ENCODE data around the gene DNASE2B.

Gene DNASE2B

DNA sequence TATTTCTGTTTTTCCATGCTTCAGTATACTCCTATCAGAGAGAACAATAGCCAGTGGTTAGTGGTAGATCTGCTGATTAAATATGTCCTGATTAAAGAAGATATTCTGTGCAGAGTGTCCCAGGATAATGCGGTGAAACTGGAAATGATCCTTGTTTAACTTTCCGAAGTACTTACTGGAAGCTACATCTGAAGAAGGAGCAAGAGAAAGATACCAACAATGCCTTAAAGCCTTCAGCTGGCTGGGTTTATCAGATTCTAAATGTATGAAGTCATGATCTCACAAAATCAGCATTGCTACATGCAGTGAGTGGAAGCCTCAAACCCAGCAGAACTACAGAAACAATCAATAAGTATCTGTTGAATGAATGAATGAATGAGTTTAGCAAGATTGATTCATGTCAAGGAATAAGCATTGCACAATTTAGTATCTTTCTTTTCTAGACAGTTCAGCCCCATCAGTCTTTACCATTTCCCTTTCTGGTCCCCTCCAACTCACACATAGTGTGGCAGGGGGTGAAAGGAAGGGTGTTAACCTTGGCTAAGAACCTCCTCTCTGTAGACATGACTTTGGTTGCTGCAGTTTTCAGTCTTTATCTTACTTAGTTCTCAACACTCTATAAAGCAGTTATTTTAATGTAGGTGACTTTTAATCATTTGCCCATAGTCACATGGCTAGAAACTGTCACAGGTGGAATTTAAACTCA, 24.7 kb upstream of the DNASE2B start:
- FAIRE-seq: no peak

DNA sequence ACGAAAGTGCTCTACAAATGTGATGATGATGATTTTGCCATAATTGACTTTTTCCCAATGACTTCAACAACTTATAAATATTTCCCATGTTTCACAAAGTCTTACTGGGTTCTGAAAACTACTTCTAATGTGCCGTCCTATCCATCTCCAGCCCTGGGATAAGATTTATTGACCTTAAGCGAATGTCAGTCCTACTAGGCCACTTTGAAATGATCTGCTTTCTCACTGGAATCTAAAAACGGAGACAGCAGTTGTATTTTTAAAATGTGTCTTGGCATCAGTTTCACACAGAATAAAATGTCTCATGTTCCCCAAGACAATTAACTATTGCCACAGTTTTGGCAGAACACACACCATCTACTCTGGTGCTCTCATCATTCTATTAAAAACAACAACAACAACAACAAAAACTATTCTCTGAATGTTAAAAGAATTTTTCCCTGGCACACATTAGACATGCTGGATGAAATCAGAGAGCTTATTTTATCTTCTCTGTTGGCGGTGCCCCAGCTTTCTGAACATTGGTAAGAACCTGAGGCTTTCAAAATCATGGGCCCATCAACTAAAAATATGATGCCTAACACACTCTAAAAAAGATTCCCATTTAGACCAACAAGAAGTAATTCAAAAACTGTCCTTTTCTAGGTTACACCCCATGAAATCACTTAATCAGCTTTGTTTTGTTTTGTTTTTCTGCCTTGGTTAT, 23.1 kb upstream of the DNASE2B start:
- DNase-seq (ENCODE audit: low spot score) (no peak), FAIRE-seq (no peak)

More for the DNA sequence above, 24.7 kb upstream of the DNASE2B start:
- no peak for DNase-seq (ENCODE audit: low spot score)

DNA sequence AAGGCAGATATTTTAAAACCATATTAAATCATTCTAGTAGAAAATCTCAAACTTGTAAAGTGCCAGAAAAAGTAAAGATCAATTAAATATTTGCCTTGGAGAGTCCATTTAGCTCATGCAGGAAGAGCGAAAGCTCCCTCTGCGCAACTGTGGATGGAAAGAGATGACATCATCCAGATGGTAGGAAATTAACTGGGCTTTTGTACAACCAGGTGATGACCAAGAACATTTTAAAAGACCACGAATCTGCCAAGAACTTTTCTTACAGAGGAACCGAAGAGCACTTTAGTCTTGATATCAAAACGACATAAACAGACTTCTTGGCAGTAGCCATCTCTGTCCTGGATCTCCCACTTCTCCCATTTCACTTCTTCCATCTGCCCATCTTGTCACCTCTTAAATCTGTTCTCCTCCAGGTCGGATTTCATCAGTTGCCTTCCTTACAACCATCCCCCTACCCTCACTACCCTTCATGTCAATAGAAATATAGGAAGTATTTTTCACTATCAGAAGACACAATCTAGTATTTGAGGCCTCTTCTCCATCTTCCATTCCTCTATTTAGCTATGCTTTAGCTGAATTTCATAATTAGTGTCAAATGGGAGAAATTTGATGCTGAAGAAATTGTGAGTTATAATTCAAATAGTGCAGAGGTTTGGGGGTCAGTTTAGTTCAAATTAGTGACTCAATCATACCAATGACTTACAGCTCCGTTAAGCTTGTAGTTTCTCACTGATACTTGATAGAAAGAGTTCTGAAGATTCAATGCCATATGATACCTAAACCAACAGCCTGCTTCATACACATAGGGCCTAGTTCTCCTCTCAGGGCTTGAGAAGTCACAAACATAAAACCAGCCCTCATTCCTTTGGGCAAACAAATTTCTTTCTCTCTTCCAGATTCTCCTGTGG, 22.0 kb upstream of the DNASE2B start:
- DNase-seq (ENCODE audit: low spot score): no peak
- no peak for FAIRE-seq

DNA sequence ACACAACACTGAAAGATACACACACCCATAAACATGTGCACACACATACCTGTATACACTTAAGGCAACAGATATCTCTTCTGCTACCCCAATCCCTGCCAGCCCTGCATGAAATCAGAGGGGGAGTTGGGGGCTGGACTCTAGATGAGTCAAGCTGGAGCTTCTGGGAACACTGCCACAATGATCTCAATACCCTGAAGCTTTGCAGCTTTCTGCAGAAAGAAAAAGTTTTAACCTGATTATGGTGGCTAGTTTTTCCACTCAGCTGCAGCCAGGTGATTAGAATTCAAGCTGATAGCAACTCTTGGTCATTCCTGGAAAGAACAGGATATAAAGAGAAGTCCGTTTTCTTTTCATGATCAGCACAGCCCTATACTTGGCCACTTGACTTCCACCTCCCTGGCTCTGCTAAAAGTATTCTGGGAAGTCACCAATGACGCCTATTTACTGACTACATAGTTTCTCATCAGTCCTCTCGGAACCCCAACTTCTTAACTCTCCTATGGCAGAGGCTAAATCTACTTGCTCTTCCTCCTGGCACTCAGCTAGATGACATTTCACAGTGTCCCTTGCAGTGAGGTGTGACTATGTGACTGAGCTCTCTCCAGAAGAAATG, 20.7 kb upstream of the DNASE2B start:
- DNase-seq (ENCODE audit: low spot score): no peak
- no peak for FAIRE-seq

DNA sequence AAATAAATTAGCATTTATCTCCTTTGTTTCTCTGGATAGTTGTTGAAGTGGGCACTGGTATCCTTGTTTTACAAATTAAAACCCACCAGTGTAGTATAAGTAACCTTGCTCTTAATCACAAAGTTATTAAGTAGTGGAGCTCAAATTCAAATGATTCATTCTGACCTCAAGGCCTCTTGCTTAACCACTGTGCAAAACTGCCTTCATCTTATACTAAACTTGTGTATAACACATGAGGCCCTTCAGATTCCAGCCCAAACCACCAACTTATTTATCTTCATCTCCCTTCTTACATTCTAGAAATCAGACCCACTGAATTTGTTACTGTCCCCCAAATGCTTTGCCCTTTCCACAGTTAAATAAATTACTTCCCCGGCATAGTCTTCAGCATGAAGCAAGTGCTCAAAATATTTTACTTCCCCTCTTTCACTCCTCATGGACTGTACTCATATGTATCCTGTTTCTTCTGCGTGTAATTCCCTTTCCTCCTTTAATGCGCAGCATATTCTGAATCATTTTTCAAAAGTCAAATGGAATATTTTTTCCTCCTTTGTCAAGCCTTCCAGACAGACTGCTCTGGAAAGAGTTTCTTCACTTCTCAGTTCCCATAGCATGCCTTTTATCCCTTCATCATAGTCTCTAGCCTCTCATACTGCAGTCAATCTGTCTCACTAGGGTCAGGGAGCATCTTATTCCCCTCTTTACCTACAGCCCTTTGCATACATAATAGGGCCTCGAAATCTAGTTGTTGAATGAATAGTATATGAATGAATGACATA, 19.0 kb upstream of the DNASE2B start:
- DNase-seq (ENCODE audit: low spot score) (no peak), FAIRE-seq (no peak)

DNA sequence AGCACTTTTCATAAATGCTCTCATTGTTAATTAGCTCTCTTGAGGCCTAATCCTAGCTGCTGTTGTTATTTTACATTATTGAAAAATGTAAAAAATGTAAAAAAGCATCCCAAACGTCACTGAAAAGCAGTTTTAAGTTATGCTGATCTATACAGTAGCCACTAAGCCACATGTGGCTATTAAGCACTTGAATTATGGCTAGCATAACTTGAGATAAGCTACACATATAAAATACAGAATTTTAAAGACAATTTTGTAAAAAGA, 18.4 kb upstream of the DNASE2B start:
- DNase-seq (ENCODE audit: low spot score): no peak
- FAIRE-seq: no peak

DNA sequence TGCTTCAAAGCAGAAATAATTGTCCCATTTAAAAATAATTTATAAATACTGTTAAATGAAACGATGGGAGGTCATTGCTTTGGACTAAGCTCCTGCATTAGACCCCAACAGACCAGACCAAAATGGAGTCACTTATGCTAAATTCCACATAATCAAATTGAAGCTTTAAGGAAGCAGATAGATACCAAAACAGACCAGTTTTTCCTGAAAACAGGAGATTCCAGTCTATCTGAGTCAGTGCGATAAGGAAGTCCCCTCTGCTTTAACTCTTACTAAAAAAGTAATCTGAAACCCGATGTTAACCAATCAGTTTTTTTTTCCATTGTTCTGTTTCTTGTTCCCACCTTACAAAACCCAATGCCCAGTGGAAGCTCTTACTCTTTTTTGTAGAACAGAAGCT, 16.2 kb upstream of the DNASE2B start:
- DNase-seq (ENCODE audit: low spot score): no peak
- no peak for FAIRE-seq

DNA sequence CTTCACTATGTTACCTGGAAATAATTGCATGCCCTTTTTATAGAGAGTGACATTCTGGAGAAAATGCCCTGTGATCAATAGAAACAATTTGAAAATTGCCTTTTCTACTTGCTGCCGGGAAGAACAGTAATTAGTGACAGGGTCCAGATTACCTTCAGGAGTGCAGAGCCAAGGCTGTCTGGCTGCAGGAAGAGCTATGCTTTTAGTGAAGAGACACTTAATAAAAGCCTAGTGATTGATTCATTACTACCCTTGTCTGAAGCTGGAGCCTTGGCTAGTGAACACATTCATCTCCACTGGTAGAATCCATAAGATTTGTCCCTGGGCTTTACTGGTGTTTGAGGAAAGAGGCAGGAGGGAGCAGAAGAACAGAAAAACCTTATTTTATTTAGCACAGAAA, 12.9 kb upstream of the DNASE2B start:
- DNase-seq (ENCODE audit: low spot score): no peak
- FAIRE-seq: no peak

DNA sequence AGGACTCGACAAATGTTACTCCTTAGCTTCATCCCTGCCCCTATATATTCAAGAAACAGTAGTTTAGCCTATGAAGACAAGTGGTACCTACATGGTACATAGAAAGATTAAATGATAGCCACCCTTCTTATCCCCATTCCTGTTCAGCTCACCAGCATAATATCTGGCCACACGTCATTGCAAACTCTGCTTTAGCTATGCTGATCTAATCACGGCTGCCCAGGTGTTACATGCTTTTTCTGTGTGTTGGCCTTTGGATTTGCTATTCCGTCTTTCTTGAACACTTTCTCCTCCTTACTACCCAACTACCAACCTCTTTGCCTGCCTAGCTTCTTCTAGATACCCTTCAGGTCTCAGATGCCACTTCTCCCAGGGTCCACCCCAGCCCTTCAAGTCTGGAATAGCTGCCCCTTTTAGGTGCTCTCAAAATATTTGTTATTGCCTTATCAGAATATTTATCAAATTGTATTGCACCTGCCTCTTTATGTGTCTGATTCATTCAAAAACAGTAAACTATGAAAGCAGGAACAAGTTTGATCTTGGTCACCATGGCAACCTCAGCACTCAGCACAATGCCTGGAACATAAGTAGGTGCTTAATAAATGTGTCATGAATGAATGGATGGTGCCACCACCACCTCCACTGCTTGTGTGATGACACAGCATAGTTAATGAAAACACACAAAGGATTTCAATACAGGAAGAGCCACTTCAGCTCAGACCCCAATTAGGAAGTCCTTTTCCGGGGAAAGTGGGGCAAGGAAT, 11.4 kb upstream of the DNASE2B start:
- no peak for FAIRE-seq
- no peak for DNase-seq (ENCODE audit: low spot score)

DNA sequence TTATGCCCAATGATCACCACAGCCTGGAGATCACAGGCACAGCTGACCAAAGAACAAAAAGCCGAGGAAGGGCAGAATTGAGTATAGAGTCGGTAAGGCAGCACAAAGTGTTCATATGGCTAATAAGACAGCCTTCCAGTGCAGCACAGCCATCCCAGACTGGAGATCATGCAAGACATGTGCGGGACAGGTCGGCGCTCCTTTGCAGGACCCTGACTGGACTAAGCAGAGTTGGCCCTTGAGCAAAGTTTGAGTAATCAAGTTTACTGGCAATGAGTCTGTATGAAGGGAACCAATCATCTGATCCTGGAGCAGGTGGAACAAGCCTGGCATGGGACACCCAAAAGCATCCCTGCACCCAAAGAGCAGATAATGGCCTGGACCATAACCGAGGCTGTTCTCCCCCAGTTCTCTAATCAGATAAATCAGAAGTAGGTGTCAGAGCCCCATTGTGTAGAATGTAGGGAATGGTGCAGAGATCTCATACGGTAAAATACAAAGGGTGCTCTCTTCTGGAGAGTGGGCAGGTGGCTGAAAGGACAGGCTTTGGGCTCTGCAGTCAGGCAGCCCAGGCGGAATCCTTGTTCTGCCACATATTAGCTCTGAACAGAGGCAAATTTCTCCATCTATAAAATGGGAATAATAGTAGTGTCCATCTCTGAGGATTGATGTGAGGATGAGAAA, 10.7 kb upstream of the DNASE2B start:
- no peak for FAIRE-seq
- no peak for DNase-seq (ENCODE audit: low spot score)

DNA sequence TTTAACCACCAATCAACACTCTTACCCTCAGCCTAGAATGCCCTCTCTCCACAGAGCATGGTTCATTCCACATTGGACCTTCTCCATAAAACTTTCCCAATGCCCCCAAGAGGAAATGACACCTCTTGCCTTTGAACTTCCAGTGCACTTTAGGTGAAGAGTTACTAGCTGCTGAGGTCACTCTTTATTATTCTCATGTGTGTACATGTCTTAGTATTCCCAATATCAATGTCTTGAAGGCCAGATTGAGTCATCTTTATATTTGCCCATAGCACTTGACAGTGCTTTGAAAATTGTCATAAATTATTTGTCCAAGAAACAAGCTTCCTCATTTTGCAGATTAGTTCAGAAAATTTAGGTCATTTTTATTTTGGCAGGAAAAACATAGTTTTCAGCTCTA, 8.1 kb upstream of the DNASE2B start:
- DNase-seq (ENCODE audit: low spot score) (no peak), FAIRE-seq (no peak)

DNA sequence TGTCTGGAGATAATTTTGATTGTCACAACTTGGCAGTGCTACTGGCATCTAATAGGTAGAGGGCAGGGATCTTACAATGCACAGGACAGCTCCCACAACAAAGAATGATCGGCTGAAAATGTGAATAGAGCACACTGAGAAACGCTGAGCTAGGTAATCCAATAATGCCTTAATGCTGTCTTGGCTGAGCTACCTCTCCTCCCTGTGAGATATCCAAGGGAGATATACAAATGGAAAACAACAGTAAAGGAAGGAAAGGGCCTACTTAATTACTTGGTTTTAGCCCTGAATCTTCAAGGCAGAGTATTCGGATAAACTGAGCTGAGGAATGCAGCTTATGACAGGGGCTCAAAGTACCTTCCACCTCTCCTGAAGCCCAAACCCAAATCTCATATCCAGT, 2.9 kb downstream of the DNASE2B start:
- FAIRE-seq: no peak
- DNase-seq (ENCODE audit: low spot score): no peak

DNA sequence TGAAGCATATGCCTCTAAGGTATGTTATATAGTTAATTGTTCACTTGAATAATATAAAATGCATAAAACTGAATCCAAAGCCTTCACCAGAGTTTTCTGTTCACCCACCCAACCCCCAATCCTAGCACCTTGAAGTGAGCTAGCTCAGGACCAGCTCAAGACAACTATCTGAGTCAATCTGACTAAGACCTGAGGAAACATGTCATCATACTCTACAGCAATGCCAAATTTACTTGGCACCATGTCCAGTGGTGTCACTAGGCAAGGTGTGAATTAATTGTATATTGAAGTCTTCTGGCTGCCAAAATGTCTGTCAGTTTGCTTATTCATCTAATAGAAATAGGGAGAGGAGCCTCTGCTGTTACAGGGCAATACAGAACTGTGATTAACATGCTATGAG, 3.8 kb downstream of the DNASE2B start:
- DNase-seq (ENCODE audit: low spot score) (no peak), FAIRE-seq (no peak)

DNA sequence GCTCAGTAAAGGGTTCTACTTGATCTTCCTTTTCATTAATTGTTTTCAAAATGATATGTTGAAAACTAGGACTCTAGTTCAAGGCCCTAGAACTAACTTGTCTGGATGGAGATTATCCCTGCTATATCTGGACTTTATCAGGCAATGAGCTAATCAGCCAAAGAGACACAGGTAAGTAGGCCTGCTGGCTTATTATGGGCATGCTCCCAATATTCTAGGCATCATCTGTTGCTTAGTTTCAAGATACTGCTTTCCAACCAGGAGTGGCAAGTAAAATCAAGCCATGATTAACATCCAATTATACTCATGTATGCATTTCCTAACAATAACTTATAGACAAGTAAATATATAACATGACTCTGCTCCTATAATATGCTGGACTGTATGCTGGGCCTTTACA, 4.2 kb downstream of the DNASE2B start:
- DNase-seq (ENCODE audit: low spot score): no peak
- FAIRE-seq: no peak

DNA sequence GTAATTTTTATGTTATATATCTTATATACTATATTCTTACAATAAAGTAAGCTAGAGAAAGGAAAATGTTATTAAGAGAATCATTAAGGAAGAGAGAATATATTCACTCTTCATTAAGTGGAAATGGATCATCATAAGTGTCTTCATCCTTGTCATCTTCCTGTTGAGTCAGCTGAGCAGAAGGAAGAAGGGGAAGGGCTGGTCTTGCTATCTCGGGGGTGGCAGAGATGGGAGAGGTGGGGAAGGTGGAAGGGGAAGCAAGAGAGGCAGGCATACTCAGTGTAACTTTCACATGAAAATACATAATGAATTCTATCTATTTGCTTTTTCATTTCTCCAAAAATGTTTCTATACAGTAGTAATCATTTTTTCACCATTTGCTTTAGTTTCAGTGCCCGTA, 5.1 kb downstream of the DNASE2B start:
- no peak for DNase-seq (ENCODE audit: low spot score)
- FAIRE-seq: no peak

DNA sequence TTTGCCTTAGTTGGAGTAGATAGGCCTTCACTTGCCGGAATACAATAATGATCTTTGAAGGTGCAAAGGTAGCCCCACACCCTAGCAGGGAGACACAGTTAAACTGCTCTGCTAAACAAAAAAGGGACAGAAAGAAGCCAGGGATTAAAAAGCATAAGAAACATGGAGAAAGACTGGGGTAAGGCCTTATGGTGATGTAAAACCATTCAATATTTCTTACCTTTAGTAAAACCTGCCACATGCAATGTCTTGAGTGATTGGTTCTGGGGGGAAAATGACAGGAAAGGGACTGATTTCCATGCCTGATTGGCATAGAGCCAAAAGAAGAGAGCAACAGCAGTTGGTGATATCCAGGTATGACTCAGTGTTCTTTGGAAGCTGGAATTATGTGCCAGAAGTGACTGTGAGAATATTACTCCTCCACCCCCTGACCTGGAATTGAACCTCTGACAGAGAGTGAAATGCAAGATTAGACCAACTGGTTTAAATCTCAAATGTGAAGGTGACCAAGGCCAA, 8.1 kb downstream of the DNASE2B start:
- peak; percentile 31 for DNase-seq (ENCODE audit: low spot score)
- no peak for FAIRE-seq

DNA sequence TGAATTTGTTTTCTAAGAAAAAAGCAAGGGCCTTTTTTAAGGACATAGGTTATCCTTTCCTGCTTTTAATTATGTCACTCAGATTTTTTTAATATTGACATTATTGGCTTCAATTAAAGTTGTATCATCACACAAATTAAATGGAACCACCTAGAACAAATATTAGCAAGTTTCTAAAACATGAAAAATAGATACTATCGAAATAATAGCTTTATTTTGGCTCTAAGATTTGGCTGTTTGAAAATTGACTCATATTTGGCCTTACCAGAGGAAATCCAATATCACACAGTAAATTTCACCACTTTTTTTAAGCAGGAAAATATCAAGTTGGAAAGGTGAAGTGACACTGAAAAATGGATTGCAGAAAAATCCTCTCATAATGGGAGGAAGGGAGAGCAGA, 9.2 kb downstream of the DNASE2B start:
- DNase-seq (ENCODE audit: low spot score) (no peak), FAIRE-seq (no peak)

DNA sequence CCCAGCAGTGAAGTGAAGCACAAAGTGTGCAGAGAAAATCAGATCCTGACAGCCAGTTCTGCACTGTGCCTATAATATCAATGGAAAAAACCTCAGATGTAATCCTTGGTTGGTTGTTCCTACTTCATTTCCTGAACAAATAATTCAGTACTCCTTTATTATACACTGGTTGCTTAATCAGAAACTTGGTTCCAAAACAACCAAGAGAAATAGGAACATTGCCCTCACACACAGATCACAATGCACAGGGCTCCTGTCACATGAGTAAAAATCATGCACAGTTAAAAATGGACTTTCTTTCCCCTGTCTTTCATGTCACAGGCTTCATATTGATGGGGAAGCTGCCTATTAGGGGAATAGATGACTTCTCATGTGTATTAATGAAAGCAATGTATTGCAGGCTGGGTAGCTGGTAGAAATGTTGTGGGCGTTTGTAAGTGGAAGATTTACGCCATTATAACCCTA, 9.7 kb downstream of the DNASE2B start:
- DNase-seq (ENCODE audit: low spot score) (no peak), FAIRE-seq (no peak)

DNA sequence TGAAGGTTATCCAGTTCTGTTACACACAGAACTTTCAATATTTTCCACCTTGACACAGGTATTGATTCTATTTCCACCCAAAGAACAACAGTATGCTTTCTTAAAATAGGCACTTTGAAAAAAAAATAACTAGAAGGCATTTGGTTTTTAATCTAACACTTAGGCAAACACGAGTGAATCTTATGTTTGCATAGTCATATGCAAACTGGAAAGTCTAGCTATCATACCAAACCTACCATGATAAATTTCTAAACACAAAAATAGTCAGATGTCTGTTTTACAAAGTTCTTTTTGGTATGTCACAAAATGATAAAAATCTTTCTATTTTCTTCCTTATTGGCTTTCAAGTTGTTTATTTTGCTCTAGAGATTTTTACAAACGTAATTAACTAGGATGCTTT, 11.6 kb downstream of the DNASE2B start:
- no peak for DNase-seq (ENCODE audit: low spot score)
- no peak for FAIRE-seq
